Liver (tissue), 9 donors: Measurements from ENCODE around the gene HSD17B8. TPM values are rescaled to one million over a fixed set of nuclear protein-coding genes. Genes with fewer than 3 reads are reported as not detected.
A peak's percentile ranks its signal among the peaks of the same experiment; 100 is the strongest.

Source experiments
- DNase-seq: peaks from one replicate; pipeline ENCODE4 v3.0.0-alpha.2; 2017; ENCODE audit warnings: low spot score
- H3K27ac ChIP-seq, 2 donors: one replicate each; pipeline ENCODE4 v1.7.0; 2013; ENCODE audit warnings: inconsistent platforms in 2 of 2, low read length in 2 of 2, control low read depth in 1 of 2, low read depth in 1 of 2, mild to moderate bottlenecking in 1 of 2
- H3K27me3 ChIP-seq, 4 donors: one replicate each; pipeline versions ENCODE4 v1.6.1 to v1.7.0; 2013; ENCODE audit warnings: low read length in 3 of 4, inconsistent platforms in 1 of 4, mild to moderate bottlenecking in 1 of 4, moderate library complexity in 1 of 4; ENCODE audit not compliant: control insufficient read depth in 4 of 4, insufficient read depth in 4 of 4
- H3K36me3 ChIP-seq, 4 donors: one replicate each; pipeline versions ENCODE4 v1.6.1 to v1.7.0; 2013; ENCODE audit warnings: low read length in 3 of 4, mild to moderate bottlenecking in 3 of 4, low read depth in 1 of 4, moderate library complexity in 1 of 4; ENCODE audit not compliant: control insufficient read depth in 4 of 4, insufficient read depth in 3 of 4
- H3K4me1 ChIP-seq, 4 donors: one replicate each; pipeline versions ENCODE4 v1.6.1 to v1.7.0; 2013; ENCODE audit warnings: low read length in 3 of 4, mild to moderate bottlenecking in 3 of 4, moderate library complexity in 1 of 4; ENCODE audit not compliant: control insufficient read depth in 4 of 4, insufficient read depth in 4 of 4
- H3K4me3 ChIP-seq, 3 donors: one replicate each; pipeline versions ENCODE4 v1.6.1 to v1.7.0; 2013; ENCODE audit warnings: low read length in 3 of 3, control low read depth in 1 of 3, low read depth in 1 of 3, mild to moderate bottlenecking in 1 of 3
- H3K9ac ChIP-seq, 2 donors: one replicate each; pipeline ENCODE4 v1.7.0; 2013; ENCODE audit warnings: low read length in 2 of 2, mild to moderate bottlenecking in 2 of 2, moderate library complexity in 2 of 2, control low read depth in 1 of 2, low read depth in 1 of 2
- H3K9me3 ChIP-seq, 4 donors: one replicate each; pipeline versions ENCODE4 v1.6.1 to v1.7.0; 2013; ENCODE audit warnings: low read length in 3 of 4; ENCODE audit not compliant: control insufficient read depth in 4 of 4
- EGR1 ChIP-seq, 2 donors: IDR thresholded peaks; 2 replicates each; pipeline ENCODE4 v1.6.1; 2016 to 2018; ENCODE audit warnings: antibody characterized with exemption in 2 of 2, low read depth in 2 of 2
- FOXA1 ChIP-seq: IDR thresholded peaks from 2 replicates; pipeline ENCODE4 v1.6.1; 2016; ENCODE audit warnings: antibody characterized with exemption
- FOXA2 ChIP-seq: IDR thresholded peaks from 2 replicates; pipeline ENCODE4 v1.6.1; 2016; ENCODE audit warnings: antibody characterized with exemption
- GABPA ChIP-seq, 2 donors: IDR thresholded peaks in 1 of 2; conservative IDR thresholded peaks in 1 of 2; 2 replicates each; pipeline ENCODE4 v1.6.1; 2016; ENCODE audit warnings: antibody characterized with exemption in 2 of 2, mild to moderate bottlenecking in 1 of 2, moderate library complexity in 1 of 2
- HNF4A ChIP-seq, 2 donors: conservative IDR thresholded peaks; 2 replicates each; pipeline ENCODE4 v1.6.1; 2016; ENCODE audit warnings: antibody characterized with exemption in 2 of 2, mild to moderate bottlenecking in 2 of 2
- JUND ChIP-seq, 2 donors: IDR thresholded peaks; 2 replicates each; pipeline ENCODE4 v1.6.1; 2016; ENCODE audit warnings: antibody characterized with exemption in 2 of 2
- NR2F2 ChIP-seq: IDR thresholded peaks from 2 replicates; pipeline ENCODE4 v1.6.1; 2016; ENCODE audit warnings: antibody characterized with exemption
- RXRA ChIP-seq, 2 donors: IDR thresholded peaks; 2 replicates each; pipeline ENCODE4 v1.6.1; 2017 to 2018; ENCODE audit warnings: antibody characterized with exemption in 2 of 2, mild to moderate bottlenecking in 1 of 2
- SP1 ChIP-seq: IDR thresholded peaks from 2 replicates; pipeline ENCODE4 v1.6.1; 2018; ENCODE audit warnings: antibody characterized with exemption, mild to moderate bottlenecking
- TAF1 ChIP-seq: conservative IDR thresholded peaks from 2 replicates; pipeline ENCODE4 v1.6.1; 2016; ENCODE audit warnings: antibody characterized with exemption, mild to moderate bottlenecking
- YY1 ChIP-seq: IDR thresholded peaks from 2 replicates; pipeline ENCODE4 v1.6.1; 2016; ENCODE audit warnings: antibody characterized with exemption, mild to moderate bottlenecking
- WGBS: extraction: QIAGEN DNeasy Blood & Tissue Kit; methylation state at CpG from one replicate; pipeline ENCODE4 v1.1.7; 2013; 5-methylcytosine and 5-hydroxymethylcytosine counted together
- polyA plus RNA-seq, 2 donors: library from polyadenylated mRNA; stranded (reverse) in 1 of 2; unstranded in 1 of 2; fragments of 200-250 nt in 1 of 2; fragments of >200 nt in 1 of 2; fragmentation: Nextera tagmentation in 1 of 2; extraction: Ambion mirVana in 1 of 2; gene quantifications; one replicate each; pipeline versions ENCODE4 v1.2.1 to v1.2.3, GENCODE V29; 2013 to 2015
- total RNA-seq, 2 donors: library from RNA; depleted of rRNA; stranded (reverse); fragments of >200 nt; gene quantifications; one replicate each; pipeline ENCODE4 v1.2.3, GENCODE V29; 2014
- TF ChIP-seq, protein P1 (sequence below): IDR thresholded peaks from 2 replicates; pipeline ENCODE4 v1.6.1; 2016; ENCODE audit warnings: antibody characterized with exemption
- TF ChIP-seq, protein P2 (sequence below): fragments of 150-350 bp; IDR thresholded peaks from 2 replicates; pipeline ENCODE4 v1.5.1; 2017; ENCODE audit warnings: improper control_type of control experiment, low read depth, low read length; ENCODE audit not compliant: missing input control
- TF ChIP-seq, protein P3 (sequence below): IDR thresholded peaks from 2 replicates; pipeline ENCODE4 v1.6.1; 2016; ENCODE audit warnings: antibody characterized with exemption, mild to moderate bottlenecking
- TF ChIP-seq, protein P4 (sequence below): IDR thresholded peaks from 2 replicates; pipeline ENCODE4 v1.6.1; 2016; ENCODE audit warnings: antibody characterized with exemption
- donor health status: healthy.
- donor health status: healthy.
- donor health status: healthy.
- donor health status: healthy.
- donor health status: healthy.

The HSD17B8 gene
- 10 to 100 TPM; 24.5 to 31.2 TPM for total RNA-seq
- 10 to 100 TPM; 43.7 to 52.3 TPM for polyA plus RNA-seq

DNA sequence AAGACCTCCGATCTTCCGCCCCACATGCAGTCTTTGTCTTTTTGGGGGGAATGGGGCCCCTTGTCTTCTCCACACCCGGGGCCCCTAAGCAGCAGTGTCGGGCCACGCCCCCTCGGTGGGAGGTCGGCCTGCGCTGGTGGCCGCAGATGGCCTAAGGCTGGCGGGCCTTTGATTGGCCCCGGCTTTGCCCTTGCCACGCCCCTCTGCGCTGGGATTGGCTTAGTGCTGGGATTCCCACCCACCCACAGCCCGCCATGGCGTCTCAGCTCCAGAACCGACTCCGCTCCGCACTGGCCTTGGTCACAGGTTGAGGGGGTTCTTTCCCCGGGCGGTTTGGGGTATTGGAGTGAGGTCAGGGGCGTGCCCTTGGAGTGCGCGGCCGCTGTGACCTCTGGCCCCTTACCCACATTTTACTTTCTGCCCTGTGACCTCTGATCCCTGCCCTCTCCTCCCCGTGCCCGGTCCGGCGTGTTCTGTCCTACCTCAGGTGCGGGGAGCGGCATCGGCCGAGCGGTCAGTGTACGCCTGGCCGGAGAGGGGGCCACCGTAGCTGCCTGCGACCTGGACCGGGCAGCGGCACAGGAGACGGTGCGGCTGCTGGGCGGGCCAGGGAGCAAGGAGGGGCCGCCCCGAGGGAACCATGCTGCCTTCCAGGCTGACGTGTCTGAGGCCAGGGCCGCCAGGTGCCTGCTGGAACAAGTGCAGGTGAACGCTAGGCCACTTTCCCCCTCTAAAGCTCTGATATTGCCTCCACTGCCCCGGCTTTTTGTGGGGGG lies at the start of gene HSD17B8:
Gene HSD17B8, plus strand, starts transcription at position 241 of the 776 bp plus-strand sequence. Its CDS starts 14 bp downstream, at position 255.
- Histone ChIP-seq H3K4me1 (peaks cover 9 to 53% (median 37%) of the 10 kb centered on the region in 4 donors), H3K9ac (peak within 1 kb of the TSS; percentile 25 to 44), H3K27ac (peak within 1 kb of the TSS; percentile 74 to 86), H3K4me3 (peak within 1 kb of the TSS; percentile 38 to 68 (median 58)), H3K36me3 (peaks cover 3 to 21% (median 15%) of the 10 kb centered on the region in 4 donors), H3K27me3 (no peaks in the 10 kb centered on the region), H3K9me3 (no peaks in the 10 kb centered on the region)
- 1% methylated on average over 48 of the region's 48 CpGs for WGBS
- peak; percentile 95 for DNase-seq
- TF ChIP-seq NR2F2 (peak; percentile 98), SP1 (peak; percentile 80), TAF1 (no peak), GABPA (IDR thresholded peaks at IDR 0.05 in 1 of 2, conservative IDR thresholded peaks at IDR 0.05 in 1 of 2) (peak in 1 of 2 donors; percentile 12), JUND (IDR thresholded peaks at IDR 0.05) (no peak), FOXA1 (no peak), FOXA2 (no peak), RXRA (IDR thresholded peaks at IDR 0.05) (peak; percentile 87 to 93), HNF4A (conservative IDR thresholded peaks at IDR 0.05) (peak; percentile 77 to 80), EGR1 (IDR thresholded peaks at IDR 0.05; ENCODE audit: low read depth in 2 of 2) (no peak), YY1 (peak; percentile 97)
- TF ChIP-seq, protein P1, sequence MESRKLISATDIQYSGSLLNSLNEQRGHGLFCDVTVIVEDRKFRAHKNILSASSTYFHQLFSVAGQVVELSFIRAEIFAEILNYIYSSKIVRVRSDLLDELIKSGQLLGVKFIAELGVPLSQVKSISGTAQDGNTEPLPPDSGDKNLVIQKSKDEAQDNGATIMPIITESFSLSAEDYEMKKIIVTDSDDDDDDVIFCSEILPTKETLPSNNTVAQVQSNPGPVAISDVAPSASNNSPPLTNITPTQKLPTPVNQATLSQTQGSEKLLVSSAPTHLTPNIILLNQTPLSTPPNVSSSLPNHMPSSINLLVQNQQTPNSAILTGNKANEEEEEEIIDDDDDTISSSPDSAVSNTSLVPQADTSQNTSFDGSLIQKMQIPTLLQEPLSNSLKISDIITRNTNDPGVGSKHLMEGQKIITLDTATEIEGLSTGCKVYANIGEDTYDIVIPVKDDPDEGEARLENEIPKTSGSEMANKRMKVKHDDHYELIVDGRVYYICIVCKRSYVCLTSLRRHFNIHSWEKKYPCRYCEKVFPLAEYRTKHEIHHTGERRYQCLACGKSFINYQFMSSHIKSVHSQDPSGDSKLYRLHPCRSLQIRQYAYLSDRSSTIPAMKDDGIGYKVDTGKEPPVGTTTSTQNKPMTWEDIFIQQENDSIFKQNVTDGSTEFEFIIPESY, result peak; percentile 47
- TF ChIP-seq, protein P2, sequence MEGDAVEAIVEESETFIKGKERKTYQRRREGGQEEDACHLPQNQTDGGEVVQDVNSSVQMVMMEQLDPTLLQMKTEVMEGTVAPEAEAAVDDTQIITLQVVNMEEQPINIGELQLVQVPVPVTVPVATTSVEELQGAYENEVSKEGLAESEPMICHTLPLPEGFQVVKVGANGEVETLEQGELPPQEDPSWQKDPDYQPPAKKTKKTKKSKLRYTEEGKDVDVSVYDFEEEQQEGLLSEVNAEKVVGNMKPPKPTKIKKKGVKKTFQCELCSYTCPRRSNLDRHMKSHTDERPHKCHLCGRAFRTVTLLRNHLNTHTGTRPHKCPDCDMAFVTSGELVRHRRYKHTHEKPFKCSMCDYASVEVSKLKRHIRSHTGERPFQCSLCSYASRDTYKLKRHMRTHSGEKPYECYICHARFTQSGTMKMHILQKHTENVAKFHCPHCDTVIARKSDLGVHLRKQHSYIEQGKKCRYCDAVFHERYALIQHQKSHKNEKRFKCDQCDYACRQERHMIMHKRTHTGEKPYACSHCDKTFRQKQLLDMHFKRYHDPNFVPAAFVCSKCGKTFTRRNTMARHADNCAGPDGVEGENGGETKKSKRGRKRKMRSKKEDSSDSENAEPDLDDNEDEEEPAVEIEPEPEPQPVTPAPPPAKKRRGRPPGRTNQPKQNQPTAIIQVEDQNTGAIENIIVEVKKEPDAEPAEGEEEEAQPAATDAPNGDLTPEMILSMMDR, result no peak
- TF ChIP-seq, protein P3, sequence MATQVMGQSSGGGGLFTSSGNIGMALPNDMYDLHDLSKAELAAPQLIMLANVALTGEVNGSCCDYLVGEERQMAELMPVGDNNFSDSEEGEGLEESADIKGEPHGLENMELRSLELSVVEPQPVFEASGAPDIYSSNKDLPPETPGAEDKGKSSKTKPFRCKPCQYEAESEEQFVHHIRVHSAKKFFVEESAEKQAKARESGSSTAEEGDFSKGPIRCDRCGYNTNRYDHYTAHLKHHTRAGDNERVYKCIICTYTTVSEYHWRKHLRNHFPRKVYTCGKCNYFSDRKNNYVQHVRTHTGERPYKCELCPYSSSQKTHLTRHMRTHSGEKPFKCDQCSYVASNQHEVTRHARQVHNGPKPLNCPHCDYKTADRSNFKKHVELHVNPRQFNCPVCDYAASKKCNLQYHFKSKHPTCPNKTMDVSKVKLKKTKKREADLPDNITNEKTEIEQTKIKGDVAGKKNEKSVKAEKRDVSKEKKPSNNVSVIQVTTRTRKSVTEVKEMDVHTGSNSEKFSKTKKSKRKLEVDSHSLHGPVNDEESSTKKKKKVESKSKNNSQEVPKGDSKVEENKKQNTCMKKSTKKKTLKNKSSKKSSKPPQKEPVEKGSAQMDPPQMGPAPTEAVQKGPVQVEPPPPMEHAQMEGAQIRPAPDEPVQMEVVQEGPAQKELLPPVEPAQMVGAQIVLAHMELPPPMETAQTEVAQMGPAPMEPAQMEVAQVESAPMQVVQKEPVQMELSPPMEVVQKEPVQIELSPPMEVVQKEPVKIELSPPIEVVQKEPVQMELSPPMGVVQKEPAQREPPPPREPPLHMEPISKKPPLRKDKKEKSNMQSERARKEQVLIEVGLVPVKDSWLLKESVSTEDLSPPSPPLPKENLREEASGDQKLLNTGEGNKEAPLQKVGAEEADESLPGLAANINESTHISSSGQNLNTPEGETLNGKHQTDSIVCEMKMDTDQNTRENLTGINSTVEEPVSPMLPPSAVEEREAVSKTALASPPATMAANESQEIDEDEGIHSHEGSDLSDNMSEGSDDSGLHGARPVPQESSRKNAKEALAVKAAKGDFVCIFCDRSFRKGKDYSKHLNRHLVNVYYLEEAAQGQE, result no peak
- TF ChIP-seq, protein P4, sequence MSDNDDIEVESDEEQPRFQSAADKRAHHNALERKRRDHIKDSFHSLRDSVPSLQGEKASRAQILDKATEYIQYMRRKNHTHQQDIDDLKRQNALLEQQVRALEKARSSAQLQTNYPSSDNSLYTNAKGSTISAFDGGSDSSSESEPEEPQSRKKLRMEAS, result no peak
